ENCODE results near the gene SPDYC.

DNA sequence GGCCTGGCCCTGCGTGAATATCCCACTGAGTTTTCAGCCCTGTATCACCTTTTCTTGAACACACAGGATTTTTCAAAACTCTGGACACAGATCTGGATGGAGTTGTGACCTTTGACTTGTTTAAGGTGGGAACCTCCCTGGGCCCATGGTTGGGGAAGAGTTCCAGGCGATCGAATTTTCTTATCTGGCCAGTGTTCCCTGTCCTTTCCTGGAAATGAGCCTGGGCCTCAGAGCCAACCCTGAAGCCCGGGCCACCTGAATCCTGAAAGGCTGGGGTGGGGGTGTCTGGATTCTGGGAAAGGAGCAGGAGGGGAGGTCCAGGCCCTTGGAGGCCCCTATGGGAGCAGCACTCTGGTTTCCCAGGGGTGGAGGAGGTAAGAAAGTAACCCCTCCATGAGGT is 40.7 kb downstream of the SPDYC start:
- TF ChIP-seq CTCF (IDR thresholded peaks at IDR 0.05; ENCODE audit: low read length) (no peak), EZH2phosphoT487 (IDR thresholded peaks at IDR 0.05; ENCODE audit: low read length) (no peak), EZH2 (optimal IDR thresholded peaks at IDR 0.05; ENCODE audit: low read depth, low read length) (no peak)

Measured in MM.1S (cell line).